H1 (cell line): ENCODE data around the gene SLC8A1.

Source experiments
- CBX5 ChIP-seq: fragments of 300-800, 300-1000 bp; sonication (generic); IDR thresholded peaks from 2 replicates; pipeline ENCODE4 v1.7.1; 2016; ENCODE audit warnings: antibody characterized with exemption, low read length, low read depth
- CREB1 ChIP-seq: IDR thresholded peaks from 2 replicates; pipeline ENCODE4 v1.6.1; 2012; ENCODE audit warnings: inconsistent platforms
- CTCF ChIP-seq, 3 experiments: IDR thresholded peaks; 1 replicate in 2 of 3; 2 replicates in 1 of 3; pipeline versions ENCODE4 v1.5.1 to v1.6.1; 2011; ENCODE audit warnings: low read length in 3 of 3, mild to moderate bottlenecking in 3 of 3, inconsistent platforms in 2 of 3, low read depth in 1 of 3, moderate library complexity in 1 of 3; ENCODE audit not compliant: insufficient read depth in 1 of 3; ENCODE audit errors: control extremely low read depth in 1 of 3
- EP300 ChIP-seq, 2 experiments: IDR thresholded peaks; 1 replicate in 1 of 2; 2 replicates in 1 of 2; pipeline ENCODE4 v1.6.1; 2011 to 2012; ENCODE audit warnings: low read depth in 2 of 2, low read length in 2 of 2, mild to moderate bottlenecking in 2 of 2, borderline replicate concordance in 1 of 2, inconsistent platforms in 1 of 2, moderate library complexity in 1 of 2
- HDAC2 ChIP-seq, 2 experiments: fragments of 300-600 bp in 1 of 2; sonication (generic) in 1 of 2; IDR thresholded peaks; 2 replicates each; pipeline ENCODE4 v1.6.1; 2011 to 2012; ENCODE audit warnings: low read depth in 2 of 2, low read length in 2 of 2, mild to moderate bottlenecking in 2 of 2, moderate library complexity in 2 of 2, borderline replicate concordance in 1 of 2, inconsistent platforms in 1 of 2
- NRF1 ChIP-seq: IDR thresholded peaks from 2 replicates; pipeline ENCODE4 v1.6.1; 2011; ENCODE audit warnings: mild to moderate bottlenecking, low read depth, low read length, improper control_type of control experiment
- SIRT6 ChIP-seq: IDR thresholded peaks from one replicate; pipeline ENCODE4 v1.7.1; 2012; ENCODE audit warnings: low read length, inconsistent platforms
- TEAD4 ChIP-seq: IDR thresholded peaks from 2 replicates; pipeline ENCODE4 v1.6.1; 2012; ENCODE audit warnings: low read depth, low read length, inconsistent platforms, mixed read lengths

DNA sequence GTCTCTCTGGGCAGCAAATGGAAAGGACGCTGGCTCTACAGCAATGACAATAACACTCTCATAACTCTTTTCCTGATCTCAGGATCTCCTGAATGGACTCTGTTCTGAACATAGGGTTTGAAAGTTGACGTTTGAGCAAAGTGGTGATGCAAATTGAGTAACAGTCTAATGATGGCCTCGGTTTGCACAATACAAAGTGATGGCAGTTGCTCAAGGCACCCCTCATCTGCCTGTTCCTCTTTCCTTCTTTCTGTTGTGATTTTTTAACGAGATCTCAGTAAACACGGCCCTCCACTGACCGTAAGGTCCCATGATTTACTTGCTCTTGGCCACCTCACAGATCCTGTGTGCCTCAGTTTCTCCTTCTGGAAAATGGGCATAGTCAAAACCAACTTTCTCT is 303.6 kb downstream of the SLC8A1 start:
- no peak for TF ChIP-seq CTCF (IDR thresholded peaks at IDR 0.05; ENCODE audit: control extremely low read depth in 1 of 3, insufficient read depth in 1 of 3, low read depth in 1 of 3, low read length in 3 of 3)
- TF ChIP-seq HDAC2 (IDR thresholded peaks at IDR 0.05; ENCODE audit: borderline replicate concordance in 1 of 2, low read depth in 2 of 2, low read length in 2 of 2) = no peak
- TF ChIP-seq EP300 (IDR thresholded peaks at IDR 0.05; ENCODE audit: borderline replicate concordance in 1 of 2, low read depth in 2 of 2, low read length in 2 of 2) = no peak
- no peak for TF ChIP-seq NRF1
- TF ChIP-seq TEAD4 = no peak
- TF ChIP-seq CBX5 = no peak
- no peak for TF ChIP-seq SIRT6
- no peak for TF ChIP-seq CREB1
